SK-N-SH (cell line): ENCODE measurements around the gene KIF6. TPM values are rescaled to one million over a fixed set of nuclear protein-coding genes. Genes with fewer than 3 reads are reported as not detected.

Source experiments
- CTCF ChIA-PET: fragments of 300-600, 350-600 bp; formaldehyde crosslinking; extraction: SDS; loops from one replicate; lab custom pipeline; 2021; lab: Yijun Ruan, JAX
- POLR2A ChIA-PET: fragments of 350-600 bp; sonication (Branson Sonifier 250); formaldehyde crosslinking; extraction: SDS; loops from one replicate; lab custom pipeline; 2020; ENCODE audit warnings: antibody characterized with exemption, inconsistent platforms; lab: Yijun Ruan, JAX
- DNase-seq: peaks from one replicate; pipeline ENCODE4 v3.0.0; 2012
- H2AFZ ChIP-seq: fragments of 200-600 bp; sonication (generic); 2 replicates; pipeline ENCODE4 v1.8.1; 2016; ENCODE audit warnings: antibody characterized with exemption, mild to moderate bottlenecking, low read depth
- H3F3A ChIP-seq: fragments of 200-600 bp; sonication (generic); replicated peaks from 2 replicates; pipeline ENCODE3; 2016; ENCODE audit warnings: antibody characterized with exemption, mild to moderate bottlenecking; ENCODE audit not compliant: insufficient read depth
- H3K27ac ChIP-seq, 2 experiments: fragments of 200-500 bp in 1 of 2; fragments of 200-600 bp in 1 of 2; sonication (Bioruptor generic) in 1 of 2; sonication (generic), shearing (Covaris generic) in 1 of 2; 2 replicates each; pipeline versions ENCODE4 v1.5.1 to v1.6.1; 2014 to 2016; ENCODE audit warnings: low read depth in 2 of 2, inconsistent platforms in 1 of 2, low read length in 1 of 2, mild to moderate bottlenecking in 1 of 2, mixed read lengths in 1 of 2
- H3K27me3 ChIP-seq: fragments of 200-600 bp; sonication (generic), shearing (Covaris generic); 2 replicates; pipeline ENCODE4 v1.6.1; 2016; ENCODE audit warnings: mixed run types; ENCODE audit not compliant: insufficient read depth
- H3K36me3 ChIP-seq, 2 experiments: fragments of 200-500 bp in 1 of 2; fragments of 200-600 bp in 1 of 2; sonication (Bioruptor generic) in 1 of 2; sonication (generic) in 1 of 2; replicated peaks in 1 of 2; 2 replicates each; pipeline versions ENCODE3 to v1.5.1; 2014 to 2016; ENCODE audit warnings: low read length in 1 of 2, mild to moderate bottlenecking in 1 of 2; ENCODE audit not compliant: insufficient read depth in 2 of 2, control insufficient read depth in 1 of 2
- H3K4me1 ChIP-seq, 2 experiments: fragments of 200-500 bp in 1 of 2; fragments of 200-600 bp in 1 of 2; sonication (Bioruptor generic) in 1 of 2; sonication (generic), shearing (Covaris generic) in 1 of 2; 2 replicates each; pipeline versions ENCODE4 v1.5.1 to v1.6.1; 2014 to 2016; ENCODE audit warnings: low read depth in 1 of 2, low read length in 1 of 2, mixed run types in 1 of 2; ENCODE audit not compliant: insufficient read depth in 2 of 2, control insufficient read depth in 1 of 2
- H3K4me2 ChIP-seq: fragments of 200-600 bp; sonication (generic), shearing (Covaris generic); 2 replicates; pipeline ENCODE4 v1.6.1; 2017; ENCODE audit warnings: mixed run types
- H3K4me3 ChIP-seq, 2 experiments: fragments of 200-500 bp in 1 of 2; fragments of 200-600 bp in 1 of 2; sonication (Bioruptor generic) in 1 of 2; sonication (generic), shearing (Covaris generic) in 1 of 2; 2 replicates each; pipeline versions ENCODE4 v1.5.1 to v1.8.1; 2014 to 2016; ENCODE audit warnings: low read depth in 2 of 2, inconsistent platforms in 1 of 2, low read length in 1 of 2, mild to moderate bottlenecking in 1 of 2, mixed read lengths in 1 of 2, moderate library complexity in 1 of 2
- H3K79me2 ChIP-seq: fragments of 200-600 bp; sonication (generic); 2 replicates; pipeline ENCODE4 v1.8.1; 2017; ENCODE audit warnings: mild to moderate bottlenecking; ENCODE audit not compliant: insufficient read depth
- H3K9ac ChIP-seq: fragments of 200-600 bp; sonication (generic); 2 replicates; pipeline ENCODE4 v1.6.1; 2017; ENCODE audit warnings: mixed run types
- H3K9me2 ChIP-seq: fragments of 200-600 bp; sonication (generic); 2 replicates; pipeline ENCODE4 v1.6.1; 2017; ENCODE audit warnings: mixed run types
- H3K9me3 ChIP-seq: fragments of 200-600 bp; sonication (generic); 2 replicates; pipeline ENCODE4 v1.6.1; 2017; ENCODE audit warnings: mixed run types, mild to moderate bottlenecking, moderate library complexity
- H4K20me1 ChIP-seq: fragments of 200-600 bp; sonication (generic); 2 replicates; pipeline ENCODE4 v1.6.1; 2017; ENCODE audit warnings: mild to moderate bottlenecking, mixed run types; ENCODE audit not compliant: insufficient read depth
- CHD2 ChIP-seq: fragments of 150-350 bp; IDR thresholded peaks from 2 replicates; pipeline ENCODE4 v1.6.1; 2018; ENCODE audit warnings: low read length; ENCODE audit not compliant: partially characterized antibody
- EP300 ChIP-seq, 2 experiments: IDR thresholded peaks; 2 replicates each; pipeline versions ENCODE4 v1.4.0 to v1.6.1; 2012; ENCODE audit warnings: borderline replicate concordance in 1 of 2, low read depth in 1 of 2, low read length in 1 of 2
- EZH2phosphoT487 ChIP-seq: fragments of 200-600 bp; sonication (generic); IDR thresholded peaks from 2 replicates; pipeline ENCODE4 v1.6.1; 2017; ENCODE audit warnings: low read depth, mixed run types, mild to moderate bottlenecking, antibody characterized with exemption, moderate library complexity, borderline replicate concordance
- FOSL2 ChIP-seq: IDR thresholded peaks from 2 replicates; pipeline ENCODE4 v1.4.0; 2012; ENCODE audit warnings: low read depth, mild to moderate bottlenecking, moderate library complexity, borderline replicate concordance
- MEF2A ChIP-seq: IDR thresholded peaks from 2 replicates; pipeline ENCODE4 v1.4.0; 2012; ENCODE audit warnings: low read depth, borderline replicate concordance
- MXI1 ChIP-seq: IDR thresholded peaks from 2 replicates; pipeline ENCODE4 v1.6.1; 2012; ENCODE audit warnings: mild to moderate bottlenecking, low read depth, low read length, improper control_type of control experiment
- POLR2AphosphoS5 ChIP-seq: IDR thresholded peaks from 2 replicates; pipeline ENCODE4 v1.6.1; 2012; ENCODE audit warnings: low read depth, low read length
- RAD21 ChIP-seq: IDR thresholded peaks from 2 replicates; pipeline ENCODE4 v1.6.1; 2012; ENCODE audit warnings: mild to moderate bottlenecking, low read length
- RCOR1 ChIP-seq: fragments of 150-350 bp; IDR thresholded peaks from 2 replicates; pipeline ENCODE4 v1.6.1; 2017; ENCODE audit warnings: antibody characterized with exemption, low read length
- REST ChIP-seq: IDR thresholded peaks from 2 replicates; pipeline ENCODE4 v1.6.1; 2012; ENCODE audit warnings: mild to moderate bottlenecking, low read depth, low read length, moderate library complexity
- SMC3 ChIP-seq: IDR thresholded peaks from 2 replicates; pipeline ENCODE4 v1.6.1; 2012; ENCODE audit warnings: low read depth, low read length, improper control_type of control experiment
- TAF1 ChIP-seq: IDR thresholded peaks from 2 replicates; pipeline ENCODE4 v1.6.1; 2012; ENCODE audit warnings: low read depth, mild to moderate bottlenecking, low read length, moderate library complexity, borderline replicate concordance
- TEAD4 ChIP-seq: IDR thresholded peaks from 2 replicates; pipeline ENCODE4 v1.4.0; 2012; ENCODE audit warnings: mild to moderate bottlenecking, borderline replicate concordance; ENCODE audit not compliant: insufficient read depth
- USF2 ChIP-seq: fragments of 150-350 bp; IDR thresholded peaks from 2 replicates; pipeline ENCODE4 v1.6.1; 2017; ENCODE audit warnings: antibody characterized with exemption, low read length, low read depth, borderline replicate concordance
- WGBS: methylation state at CpG from one replicate; pipeline ENCODE4 v1.1.6; 2017; ENCODE audit warnings: low lambda C conversion rate; 5-methylcytosine and 5-hydroxymethylcytosine counted together
- polyA plus RNA-seq, 3 experiments: library from polyadenylated mRNA; depleted of rRNA; stranded (reverse); fragments of >200 nt; gene quantifications; 2 replicates each; pipeline ENCODE4 v1.2.3, GENCODE V29; 2012
- TF ChIP-seq, protein P1 (sequence below): IDR thresholded peaks from 2 replicates; pipeline ENCODE4 v1.4.0; 2012; ENCODE audit warnings: low read depth, borderline replicate concordance

Gene KIF6
- polyA plus RNA-seq, 1 of the 3 experiments (the other 2 are of a cell fraction): 0.13 TPM

- no peaks in the 10 kb centered on the region for H3K27me3 ChIP-seq
- WGBS: 67% methylated on average over 3 of the region's 4 CpGs
- POLR2A ChIA-PET: no interaction called here
Observed at GRCh38 chr6:39411001-39411400, 314.2 kb downstream of the KIF6 start.

More at GRCh38 chr6:39411001-39411400, 314.2 kb downstream of the KIF6 start:
- CTCF ChIA-PET: interaction anchor here (0.9 kb wide), 1 partner anchor 26 kb away, joined by 3 read pairs; no protein-coding TSS in a partner anchor
- Histone ChIP-seq H3K4me2 (no peak overlapping the region), H3K36me3 (no peaks in the 10 kb centered on the region), H3K79me2 (no peaks in the 10 kb centered on the region), H3K4me3 (no peak overlapping the region), H3K27ac (no peak overlapping the region), H3K9ac (no peak overlapping the region), H2AFZ (no peak overlapping the region), H3K4me1 (peaks cover 0 to 2% of the 10 kb centered on the region in 2 experiments; a peak in 1 of 4 replicates), H3F3A (no peaks in the 10 kb centered on the region), H4K20me1 (no peaks in the 10 kb centered on the region), H3K9me3 (no peaks in the 10 kb centered on the region), H3K9me2 (no peaks in the 10 kb centered on the region)
- TF ChIP-seq, protein P1, sequence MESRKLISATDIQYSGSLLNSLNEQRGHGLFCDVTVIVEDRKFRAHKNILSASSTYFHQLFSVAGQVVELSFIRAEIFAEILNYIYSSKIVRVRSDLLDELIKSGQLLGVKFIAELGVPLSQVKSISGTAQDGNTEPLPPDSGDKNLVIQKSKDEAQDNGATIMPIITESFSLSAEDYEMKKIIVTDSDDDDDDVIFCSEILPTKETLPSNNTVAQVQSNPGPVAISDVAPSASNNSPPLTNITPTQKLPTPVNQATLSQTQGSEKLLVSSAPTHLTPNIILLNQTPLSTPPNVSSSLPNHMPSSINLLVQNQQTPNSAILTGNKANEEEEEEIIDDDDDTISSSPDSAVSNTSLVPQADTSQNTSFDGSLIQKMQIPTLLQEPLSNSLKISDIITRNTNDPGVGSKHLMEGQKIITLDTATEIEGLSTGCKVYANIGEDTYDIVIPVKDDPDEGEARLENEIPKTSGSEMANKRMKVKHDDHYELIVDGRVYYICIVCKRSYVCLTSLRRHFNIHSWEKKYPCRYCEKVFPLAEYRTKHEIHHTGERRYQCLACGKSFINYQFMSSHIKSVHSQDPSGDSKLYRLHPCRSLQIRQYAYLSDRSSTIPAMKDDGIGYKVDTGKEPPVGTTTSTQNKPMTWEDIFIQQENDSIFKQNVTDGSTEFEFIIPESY: no peak
- TF ChIP-seq RAD21 (no peak), MEF2A (no peak), FOSL2 (no peak), SMC3 (no peak), RCOR1 (no peak), POLR2AphosphoS5 (no peak), TEAD4 (no peak), USF2 (no peak), MXI1 (no peak), EZH2phosphoT487 (no peak), CHD2 (no peak), REST (no peak), EP300 (IDR thresholded peaks at IDR 0.05; ENCODE audit: borderline replicate concordance in 1 of 2, low read depth in 1 of 2, low read length in 1 of 2) (no peak), TAF1 (no peak)
- no peak for DNase-seq
